OCI-M1 (cell line): Measurements from ENCODE around the gene PRKCD.

ENCODE experiments used
- DNase-seq: peaks from one replicate; lab custom pipeline; 2025; lab: John Stamatoyannopoulos, UW

PRKCD gene

GRCh38 chr3:53160660-53161449, at the start of gene PRKCD:
TSS of gene PRKCD (plus strand) at chr3:53161209. CDS start at chr3:53178423, 17,214 bp downstream.
- DNase-seq, result peak; percentile 77

GRCh38 chr3:53111822-53112221, 49.2 kb upstream of the PRKCD start:
- DNase-seq, result no peak

- DNase-seq, result no peak
Observed at GRCh38 chr3:53113293-53114010, 47.6 kb upstream of the PRKCD start.

- DNase-seq, result peak; percentile 91
Observed at GRCh38 chr3:53114011-53114400, 47.0 kb upstream of the PRKCD start.

- DNase-seq, result peak; percentile 48
Observed at GRCh38 chr3:53114412-53115074, 46.5 kb upstream of the PRKCD start.

GRCh38 chr3:53116956-53117355, 44.1 kb upstream of the PRKCD start:
- DNase-seq, result no peak

- DNase-seq, result peak; percentile 68
Observed at GRCh38 chr3:53120336-53120735, 40.7 kb upstream of the PRKCD start.

GRCh38 chr3:53122255-53122932, 38.6 kb upstream of the PRKCD start:
- DNase-seq, result no peak

GRCh38 chr3:53122933-53123305, 38.1 kb upstream of the PRKCD start:
- peak; percentile 16 for DNase-seq

- DNase-seq, result no peak
Observed at GRCh38 chr3:53123510-53123909, 37.5 kb upstream of the PRKCD start.

- no peak for DNase-seq
Observed at GRCh38 chr3:53123953-53124352, 37.1 kb upstream of the PRKCD start.

- DNase-seq, result no peak
Observed at GRCh38 chr3:53126601-53127000, 34.4 kb upstream of the PRKCD start.

- DNase-seq, result peak; percentile 85
Observed at GRCh38 chr3:53129344-53129743, 31.7 kb upstream of the PRKCD start.

- peak; percentile 97 for DNase-seq
Observed at GRCh38 chr3:53130179-53131061, 30.6 kb upstream of the PRKCD start, which contains the start of gene RFT1. TSS of gene RFT1 (minus strand) at chr3:53130435. CDS start at chr3:53130400, 35 bp downstream.

GRCh38 chr3:53131096-53131495, 29.9 kb upstream of the PRKCD start:
- DNase-seq, result peak; percentile 74

- DNase-seq, result no peak
Observed at GRCh38 chr3:53132347-53132746, 28.7 kb upstream of the PRKCD start.

- DNase-seq, result peak; percentile 70
Observed at GRCh38 chr3:53134631-53135232, 26.3 kb upstream of the PRKCD start.

- no peak for DNase-seq
Observed at GRCh38 chr3:53137221-53137620, 23.8 kb upstream of the PRKCD start.

- DNase-seq, result peak; percentile 35
Observed at GRCh38 chr3:53137835-53138446, 23.1 kb upstream of the PRKCD start.
